ENCODE results near the gene CLCA2.

CLCA2 gene

GRCh38 chr1:86423873-86424272 is at the start of gene CLCA2:
Gene CLCA2, plus strand, starts transcription at chr1:86424171. Its CDS starts 77 bp downstream, at chr1:86424248.
- no peak for FAIRE-seq

GRCh38 chr1:86375688-86376087 is 48.3 kb upstream of the CLCA2 start:
- FAIRE-seq, result no peak

- no peak for FAIRE-seq
Measured at GRCh38 chr1:86377341-86377740, 46.6 kb upstream of the CLCA2 start.

- no peak for FAIRE-seq
Measured at GRCh38 chr1:86378813-86379212, 45.2 kb upstream of the CLCA2 start.

GRCh38 chr1:86380257-86380861 is 43.6 kb upstream of the CLCA2 start:
- peak; percentile 98 for FAIRE-seq

DNA sequence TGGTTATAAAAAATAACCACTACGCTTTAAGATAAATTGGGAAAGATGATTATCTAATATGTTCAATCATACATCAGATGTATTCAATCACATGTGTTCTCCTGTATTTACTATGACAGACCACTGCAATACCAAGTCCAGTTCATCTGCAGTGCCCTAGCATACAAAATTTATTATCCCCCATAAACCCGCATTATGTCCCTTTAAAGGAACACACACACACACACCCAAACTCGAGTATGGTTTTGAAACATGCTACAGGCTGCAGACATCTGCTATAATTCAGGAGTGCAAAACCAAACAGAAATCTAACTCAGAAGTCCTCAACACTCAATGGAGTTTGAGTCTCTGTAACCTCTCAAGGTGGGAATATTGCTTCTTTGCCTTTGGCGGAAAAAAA is 42.7 kb upstream of the CLCA2 start:
- FAIRE-seq, result no peak

DNA sequence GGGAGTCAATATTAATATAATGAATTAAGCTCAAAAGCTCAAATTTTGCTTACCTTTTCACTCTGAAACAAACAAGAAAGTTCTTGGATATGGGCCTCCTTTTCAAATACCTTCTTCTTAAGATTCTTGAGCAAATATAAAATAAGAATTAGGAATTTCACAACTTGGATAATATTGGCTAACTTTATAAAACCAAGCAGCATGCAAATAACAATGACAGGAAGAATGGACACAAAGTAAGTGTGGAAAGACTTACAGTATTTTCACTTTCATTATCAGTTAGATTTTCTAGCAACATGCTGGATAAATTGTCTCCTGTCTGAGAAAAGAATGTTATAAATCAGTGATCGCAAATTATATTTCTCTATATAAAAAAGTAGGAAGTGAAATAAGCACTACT is 41.1 kb upstream of the CLCA2 start:
- no peak for FAIRE-seq

DNA sequence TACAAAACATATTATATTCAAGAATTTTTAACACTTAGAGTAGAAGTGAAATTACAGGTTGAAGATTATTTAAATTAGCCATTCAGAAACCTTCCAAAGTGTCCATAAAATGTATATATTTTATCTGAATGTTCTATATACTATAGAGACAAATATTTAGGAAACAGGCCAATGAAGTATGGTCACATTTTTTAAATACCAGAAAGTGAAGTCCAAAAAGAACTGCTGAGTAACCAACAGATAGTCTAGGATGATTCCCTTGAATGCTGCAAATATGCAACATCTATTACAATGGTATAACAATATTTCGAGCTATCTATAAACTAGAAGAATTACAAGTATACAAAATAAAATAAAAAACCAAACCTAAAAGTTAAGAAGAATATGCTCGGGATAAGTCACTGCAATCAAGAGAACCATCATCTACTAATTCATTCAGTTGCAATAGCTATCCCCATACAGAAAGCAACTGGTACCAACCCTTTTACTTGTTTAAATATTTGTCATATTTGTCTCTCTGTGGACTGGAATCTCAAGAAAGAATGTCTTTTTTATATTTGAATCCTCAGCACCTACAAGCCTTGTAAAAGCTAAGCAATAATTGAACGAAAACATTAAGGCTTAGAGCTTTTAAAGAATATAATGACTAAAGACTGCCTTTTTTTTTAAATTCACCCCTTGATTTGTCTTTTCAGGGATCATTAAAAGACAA is 35.9 kb upstream of the CLCA2 start:
- FAIRE-seq, result no peak

- FAIRE-seq, result peak; percentile 6
Measured at GRCh38 chr1:86388777-86389176, 35.2 kb upstream of the CLCA2 start.

DNA sequence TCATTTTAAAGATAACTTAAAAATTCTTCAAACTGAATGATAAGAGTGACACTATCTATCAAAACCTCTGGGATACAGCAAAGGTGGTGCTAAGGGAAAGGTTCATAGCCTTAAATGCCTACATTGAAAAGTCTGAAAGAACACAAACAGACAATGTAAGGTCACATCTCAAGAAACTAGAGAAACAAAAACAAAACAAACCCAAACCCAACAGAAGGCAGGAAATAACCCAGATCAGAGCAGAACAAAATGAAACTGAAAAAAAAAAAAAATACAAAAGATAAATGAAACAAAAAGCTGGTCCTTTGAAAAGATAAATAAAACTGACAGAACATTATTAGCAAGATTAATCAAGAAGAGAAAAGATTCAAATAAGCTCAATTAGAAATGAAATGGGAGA is 34.7 kb upstream of the CLCA2 start:
- FAIRE-seq, result no peak

GRCh38 chr1:86394416-86394815 is 29.6 kb upstream of the CLCA2 start:
- FAIRE-seq, result no peak

DNA sequence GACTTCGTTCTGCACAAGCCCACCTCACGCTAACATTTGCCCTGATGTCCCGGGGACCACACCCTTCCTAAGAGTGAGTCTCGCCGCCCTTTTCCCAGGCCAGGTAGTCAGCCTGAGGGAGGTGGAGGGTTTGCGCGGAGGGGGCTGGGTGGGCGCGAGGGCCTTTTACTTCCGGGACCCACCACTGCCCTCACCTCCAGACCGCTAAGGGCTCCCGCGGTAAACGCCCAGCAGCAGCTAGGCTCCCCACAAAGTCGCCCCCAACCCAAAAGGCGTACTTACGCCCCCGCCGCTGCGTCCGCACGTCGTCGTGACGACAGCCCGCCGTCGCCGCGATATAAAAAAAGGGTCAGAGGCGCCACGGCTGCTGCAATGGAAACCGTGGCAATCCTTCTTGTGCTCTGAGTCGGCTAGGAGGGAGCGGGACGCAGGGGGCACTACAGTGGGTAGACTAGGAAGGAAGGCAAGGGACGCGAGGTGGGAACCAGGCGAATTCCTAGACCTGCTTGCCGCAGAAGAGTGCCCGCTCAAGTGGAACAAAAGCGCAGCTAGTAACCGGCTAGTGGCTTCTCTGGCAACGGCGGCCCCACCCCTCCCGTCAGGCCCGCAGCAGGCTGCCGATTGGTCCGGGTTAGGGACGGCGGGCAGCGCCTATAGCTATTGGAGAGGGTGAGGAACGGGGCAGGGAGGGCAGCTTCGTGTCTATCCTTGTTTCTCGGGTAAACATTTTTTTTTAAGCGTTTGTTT is 28.0 kb upstream of the CLCA2 start, which contains the start of gene ODF2L:
TSS of gene ODF2L (minus strand) at position 573 of the 747 bp plus-strand sequence. CDS start 9,296 bp downstream, outside the sequence.
- FAIRE-seq, result peak; percentile 93

GRCh38 chr1:86396498-86396890 is 27.5 kb upstream of the CLCA2 start:
- no peak for FAIRE-seq

- FAIRE-seq, result no peak
Measured at GRCh38 chr1:86409416-86410021, 14.5 kb upstream of the CLCA2 start.

DNA sequence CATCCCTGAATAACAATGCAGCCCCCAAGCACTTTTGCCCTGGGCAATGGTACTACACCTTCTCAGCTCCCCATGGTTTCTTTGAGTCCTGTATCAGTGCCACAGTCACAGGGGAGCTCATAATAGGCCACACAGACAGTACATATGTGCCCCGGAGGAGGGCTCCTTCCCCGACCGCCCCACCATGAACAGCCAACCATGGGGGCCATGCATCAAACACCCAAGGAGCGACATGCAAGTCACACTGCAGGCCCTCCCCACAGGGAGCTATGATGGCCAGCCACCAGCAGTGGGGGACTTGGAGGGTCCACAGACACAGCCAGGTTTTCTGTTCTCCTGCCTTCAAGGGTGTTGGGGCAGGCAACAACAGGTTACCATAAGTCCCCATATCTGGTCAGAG is 13.1 kb upstream of the CLCA2 start:
- no peak for FAIRE-seq

GRCh38 chr1:86416343-86416742 is 7.6 kb upstream of the CLCA2 start:
- no peak for FAIRE-seq

- FAIRE-seq, result no peak
Measured at GRCh38 chr1:86419277-86419903, 4.6 kb upstream of the CLCA2 start.

- no peak for FAIRE-seq
Measured at GRCh38 chr1:86421601-86422280, 2.2 kb upstream of the CLCA2 start.

GRCh38 chr1:86423473-86423872 is 498 bp upstream of the CLCA2 start:
- no peak for FAIRE-seq

GRCh38 chr1:86429122-86429725 is 5.3 kb downstream of the CLCA2 start:
- FAIRE-seq, result no peak

DNA sequence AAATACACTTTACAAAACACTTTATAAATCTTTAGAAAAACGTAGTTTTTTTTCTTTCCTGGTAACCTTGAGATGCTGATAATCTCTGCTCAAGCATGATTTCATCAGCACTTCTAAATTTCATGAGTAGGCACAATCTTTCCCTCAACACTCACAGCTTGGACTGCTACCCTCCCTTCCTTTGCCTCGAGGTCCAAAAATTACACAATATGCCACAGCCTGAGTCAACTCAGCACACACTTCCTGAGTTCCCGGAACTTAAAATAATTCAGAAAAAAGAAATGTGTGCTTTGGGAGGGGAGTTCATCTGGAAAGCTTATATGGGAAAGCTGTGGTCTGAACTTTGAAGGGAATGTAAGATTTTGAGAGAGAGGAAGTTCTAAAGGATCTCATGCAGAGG is 5.9 kb downstream of the CLCA2 start:
- FAIRE-seq, result no peak

DNA sequence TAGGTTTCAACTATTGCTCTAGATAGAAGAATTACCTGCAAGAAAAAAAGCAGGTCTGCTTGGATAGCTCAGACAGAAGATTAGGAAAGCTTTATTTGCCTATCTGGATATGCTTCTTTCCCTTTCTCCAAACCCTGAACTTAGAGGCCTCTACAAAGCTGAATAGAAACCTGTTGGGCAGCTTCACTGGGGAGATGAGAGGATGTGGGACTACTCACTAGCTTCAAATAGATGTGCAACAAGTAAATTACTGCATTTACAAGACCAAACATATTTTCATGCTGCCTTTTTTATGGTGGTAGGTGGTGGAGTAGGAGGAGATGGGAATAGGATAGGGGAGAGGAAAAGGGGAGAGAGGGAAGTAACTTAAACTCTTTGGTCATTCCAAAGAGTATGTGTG is 6.4 kb downstream of the CLCA2 start:
- no peak for FAIRE-seq
